OCI-LY1 (cell line): ENCODE measurements around the gene MYLK3.
A peak's percentile ranks its signal among the peaks of the same experiment; 100 is the strongest.

Source experiments
- H2AFZ ChIP-seq: fragments of 200-600 bp; sonication (generic), shearing (Covaris generic); 2 replicates; pipeline ENCODE4 v1.6.0; 2014; ENCODE audit warnings: antibody characterized with exemption, mild to moderate bottlenecking, low read length
- H3F3A ChIP-seq: fragments of 200-600 bp; sonication (generic), shearing (Covaris generic); 2 replicates; pipeline ENCODE4 v1.6.0; 2014; ENCODE audit warnings: mild to moderate bottlenecking, antibody characterized with exemption, low read length, moderate library complexity; ENCODE audit not compliant: insufficient read depth
- H3K27ac ChIP-seq: fragments of 200-600 bp; sonication (generic); 2 replicates; pipeline ENCODE4 v1.5.1; 2014; ENCODE audit warnings: low read length, mixed run types, mild to moderate bottlenecking, low read depth; ENCODE audit not compliant: poor library complexity, severe bottlenecking
- H3K27me3 ChIP-seq: fragments of 200-600 bp; sonication (generic); 2 replicates; pipeline ENCODE4 v1.6.0; 2014; ENCODE audit warnings: antibody characterized with exemption, mild to moderate bottlenecking, low read length, moderate library complexity; ENCODE audit not compliant: insufficient read depth
- H3K36me3 ChIP-seq: fragments of 200-600 bp; sonication (generic); 2 replicates; pipeline ENCODE4 v1.6.1; 2014; ENCODE audit warnings: mild to moderate bottlenecking, antibody characterized with exemption, low read length, moderate library complexity, mixed read lengths; ENCODE audit not compliant: insufficient read depth
- H3K4me1 ChIP-seq: fragments of 200-600 bp; sonication (generic); 2 replicates; pipeline ENCODE4 v1.5.1; 2014; ENCODE audit warnings: mild to moderate bottlenecking, low read length, moderate library complexity; ENCODE audit not compliant: insufficient read depth, severe bottlenecking
- H3K4me2 ChIP-seq: fragments of 200-600 bp; sonication (generic), shearing (Covaris generic); 2 replicates; pipeline ENCODE4 v1.6.1; 2014; ENCODE audit warnings: low read length
- H3K4me3 ChIP-seq: fragments of 200-600 bp; sonication (generic); 2 replicates; pipeline ENCODE4 v1.5.1; 2014; ENCODE audit warnings: low read length, low read depth, mild to moderate bottlenecking, mixed read lengths; ENCODE audit not compliant: poor library complexity, severe bottlenecking
- H3K79me2 ChIP-seq: fragments of 200-600 bp; shearing (Covaris generic); 2 replicates; pipeline ENCODE4 v1.6.1; 2016; ENCODE audit warnings: mixed run types, low read length, mixed read lengths; ENCODE audit not compliant: insufficient read depth
- H3K9ac ChIP-seq: fragments of 200-600 bp; sonication (generic), shearing (Covaris generic); 2 replicates; pipeline ENCODE4 v1.6.1; 2014; ENCODE audit warnings: mild to moderate bottlenecking, low read length, mixed read lengths
- H3K9me2 ChIP-seq: fragments of 200-600 bp; sonication (generic), shearing (Covaris generic); 2 replicates; pipeline ENCODE4 v1.6.1; 2014; ENCODE audit warnings: low read depth, mild to moderate bottlenecking, low read length, mixed read lengths
- H3K9me3 ChIP-seq: fragments of 200-600 bp; shearing (Covaris generic); 2 replicates; pipeline ENCODE4 v1.6.1; 2014; ENCODE audit warnings: low read length, mixed read lengths
- H4K20me1 ChIP-seq: fragments of 200-600 bp; sonication (generic), shearing (Covaris generic); 2 replicates; pipeline ENCODE4 v1.6.0; 2016; ENCODE audit warnings: mild to moderate bottlenecking, low read length; ENCODE audit not compliant: insufficient read depth
- EZH2 ChIP-seq: fragments of 200-600 bp; sonication (generic), shearing (Covaris generic); IDR thresholded peaks from 2 replicates; pipeline ENCODE4 v1.8.0; 2017; ENCODE audit warnings: borderline replicate concordance, mixed run types, mild to moderate bottlenecking, antibody characterized with exemption, low read length, moderate library complexity, mixed read lengths
- TF ChIP-seq, protein P1 (sequence below): fragments of 200-600 bp; sonication (generic), shearing (Covaris generic); IDR thresholded peaks from 2 replicates; pipeline ENCODE4 v1.5.1; 2017; ENCODE audit warnings: mild to moderate bottlenecking, antibody characterized with exemption, low read length, moderate library complexity, mixed read lengths

Gene MYLK3

GRCh38 chr16:46689365-46690280 lies 58.5 kb downstream of the MYLK3 start, which contains the start of gene ORC6:
Gene ORC6, plus strand, starts transcription at chr16:46689659. Its CDS starts 47 bp downstream, at chr16:46689706.
- Histone ChIP-seq H4K20me1 (no peaks in the 10 kb centered on the region), H3K4me1 (peaks cover 50% of the 10 kb centered on the region), H3K27ac (peak within 1 kb of the TSS; percentile 86), H3K79me2 (peaks cover 62% of the 10 kb centered on the region), H3K9ac (peak within 1 kb of the TSS; percentile 77), H3K9me3 (no peaks in the 10 kb centered on the region), H3F3A (no peaks in the 10 kb centered on the region), H3K4me3 (peak within 1 kb of the TSS; percentile 74), H3K9me2 (no peaks in the 10 kb centered on the region), H3K36me3 (peaks cover 33% of the 10 kb centered on the region), H3K4me2 (peak within 1 kb of the TSS; percentile 93), H3K27me3 (no peaks in the 10 kb centered on the region), H2AFZ (no peak within 1 kb of the TSS)
- TF ChIP-seq, protein P1, sequence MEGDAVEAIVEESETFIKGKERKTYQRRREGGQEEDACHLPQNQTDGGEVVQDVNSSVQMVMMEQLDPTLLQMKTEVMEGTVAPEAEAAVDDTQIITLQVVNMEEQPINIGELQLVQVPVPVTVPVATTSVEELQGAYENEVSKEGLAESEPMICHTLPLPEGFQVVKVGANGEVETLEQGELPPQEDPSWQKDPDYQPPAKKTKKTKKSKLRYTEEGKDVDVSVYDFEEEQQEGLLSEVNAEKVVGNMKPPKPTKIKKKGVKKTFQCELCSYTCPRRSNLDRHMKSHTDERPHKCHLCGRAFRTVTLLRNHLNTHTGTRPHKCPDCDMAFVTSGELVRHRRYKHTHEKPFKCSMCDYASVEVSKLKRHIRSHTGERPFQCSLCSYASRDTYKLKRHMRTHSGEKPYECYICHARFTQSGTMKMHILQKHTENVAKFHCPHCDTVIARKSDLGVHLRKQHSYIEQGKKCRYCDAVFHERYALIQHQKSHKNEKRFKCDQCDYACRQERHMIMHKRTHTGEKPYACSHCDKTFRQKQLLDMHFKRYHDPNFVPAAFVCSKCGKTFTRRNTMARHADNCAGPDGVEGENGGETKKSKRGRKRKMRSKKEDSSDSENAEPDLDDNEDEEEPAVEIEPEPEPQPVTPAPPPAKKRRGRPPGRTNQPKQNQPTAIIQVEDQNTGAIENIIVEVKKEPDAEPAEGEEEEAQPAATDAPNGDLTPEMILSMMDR = peak; percentile 77
- no peak for TF ChIP-seq EZH2

GRCh38 chr16:46688654-46689364 lies 59.3 kb downstream of the MYLK3 start, which contains the start of gene VPS35:
Gene VPS35, minus strand, starts transcription at chr16:46689178. Its CDS starts 45 bp downstream, at chr16:46689133.
- no peak within 1 kb of the TSS for H2AFZ ChIP-seq
- peaks cover 30% of the 10 kb centered on the region for H3K36me3 ChIP-seq
- peaks cover 50% of the 10 kb centered on the region for H3K4me1 ChIP-seq
- peaks cover 70% of the 10 kb centered on the region for H3K79me2 ChIP-seq
- H4K20me1 ChIP-seq = no peaks in the 10 kb centered on the region
- H3K27me3 ChIP-seq = no peaks in the 10 kb centered on the region
- peak within 1 kb of the TSS; percentile 74 for H3K4me3 ChIP-seq
- peak within 1 kb of the TSS; percentile 93 for H3K4me2 ChIP-seq
- H3K9me3 ChIP-seq = no peaks in the 10 kb centered on the region
- TF ChIP-seq, protein P1 = no peak; the same call in 1 of the 2 replicates
- no peak for TF ChIP-seq EZH2
- H3K9me2 ChIP-seq = no peaks in the 10 kb centered on the region
- no peaks in the 10 kb centered on the region for H3F3A ChIP-seq
- H3K27ac ChIP-seq = peak within 1 kb of the TSS; percentile 86
- H3K9ac ChIP-seq = peak within 1 kb of the TSS; percentile 77

- H4K20me1 ChIP-seq = no peaks in the 10 kb centered on the region
- no peaks in the 10 kb centered on the region for H3K9me3 ChIP-seq
- peak overlapping the region; percentile 93 for H3K4me2 ChIP-seq
- H3K27me3 ChIP-seq = no peaks in the 10 kb centered on the region
- H2AFZ ChIP-seq = no peak overlapping the region
- H3K9ac ChIP-seq = peak overlapping the region; percentile 77
- TF ChIP-seq, protein P1 = peak; percentile 44; the same call in 1 of the 2 replicates
- TF ChIP-seq EZH2 = no peak
- H3K9me2 ChIP-seq = no peaks in the 10 kb centered on the region
- H3K36me3 ChIP-seq = peaks cover 26% of the 10 kb centered on the region
- H3K4me1 ChIP-seq = peaks cover 50% of the 10 kb centered on the region
- H3F3A ChIP-seq = no peaks in the 10 kb centered on the region
- H3K27ac ChIP-seq = peak overlapping the region; percentile 22
- H3K4me3 ChIP-seq = peak overlapping the region; percentile 74
- peaks cover 76% of the 10 kb centered on the region for H3K79me2 ChIP-seq
Observed at GRCh38 chr16:46688101-46688653, 60.0 kb downstream of the MYLK3 start.
